Measurements from ENCODE around the gene CREB3L4.

- TF ChIP-seq POLR2A (IDR thresholded peaks at IDR 0.05; ENCODE audit: low read depth, low read length) (no peak), POLR2AphosphoS5 (IDR thresholded peaks at IDR 0.05; ENCODE audit: low read depth, low read length) (no peak), POU2F2 (IDR thresholded peaks at IDR 0.05; ENCODE audit: low read depth, low read length) (no peak), TAF1 (IDR thresholded peaks at IDR 0.05; ENCODE audit: low read depth, low read length) (no peak), SPI1 (IDR thresholded peaks at IDR 0.05; ENCODE audit: low read depth, low read length) (no peak), PAX5 (IDR thresholded peaks at IDR 0.05; ENCODE audit: insufficient read depth, low read length, severe bottlenecking) (no peak)
These were observed 33.0 kb upstream of the CREB3L4 start for GRCh38 chr1:153934746-153935145.

Data from GM12891 (cell line).